NCI-H524 treated with DMSO at 0.1 percent for 48 hours (cell line): ENCODE data around the gene SLC9A6.
A peak's percentile ranks its signal among the peaks of the same experiment; 100 is the strongest.
"Not testable (repeated sequence)": the region's sequence is repeated elsewhere in the genome, so short reads cannot be mapped to it uniquely, and the experiment has no call there.

Experiments used
- DNase-seq: peaks from one replicate; lab custom pipeline; 2025; lab: John Stamatoyannopoulos, UW

Gene SLC9A6

DNA sequence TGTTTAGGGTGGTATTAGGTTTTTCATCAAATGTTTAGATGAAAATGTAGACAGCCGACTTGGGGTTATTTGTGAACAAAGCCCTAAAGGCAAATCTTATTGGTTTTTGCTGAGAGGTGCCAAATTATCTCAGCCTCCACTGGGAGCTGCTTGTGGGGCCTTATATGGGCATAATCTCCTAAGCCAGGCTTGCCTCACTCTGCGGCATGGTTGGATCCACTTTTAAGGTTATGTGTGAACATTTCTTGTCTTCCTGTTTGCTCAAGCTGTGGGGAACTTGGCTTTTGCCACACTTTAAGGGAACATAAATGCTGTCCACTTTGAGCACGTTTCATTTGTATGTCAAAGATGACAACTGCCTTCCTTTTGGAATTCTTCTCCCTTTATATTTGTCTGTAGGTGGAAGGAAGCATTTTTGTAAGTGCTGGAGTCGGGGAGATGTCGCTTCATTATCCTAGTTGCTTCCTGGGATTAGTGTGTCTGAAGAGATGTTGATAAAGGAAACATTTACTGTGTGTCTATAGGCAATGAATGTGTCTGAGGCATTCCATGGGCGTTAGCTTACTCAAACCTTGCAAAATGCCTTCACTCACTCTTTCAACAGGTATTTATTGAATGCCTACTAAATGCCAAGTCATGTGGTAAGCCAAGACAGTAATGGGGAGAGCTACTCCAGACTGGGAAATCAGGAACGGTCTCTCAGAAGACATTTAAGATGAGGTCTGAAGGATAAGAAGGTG is 78.3 kb downstream of the SLC9A6 start:
- no peak for DNase-seq

DNA sequence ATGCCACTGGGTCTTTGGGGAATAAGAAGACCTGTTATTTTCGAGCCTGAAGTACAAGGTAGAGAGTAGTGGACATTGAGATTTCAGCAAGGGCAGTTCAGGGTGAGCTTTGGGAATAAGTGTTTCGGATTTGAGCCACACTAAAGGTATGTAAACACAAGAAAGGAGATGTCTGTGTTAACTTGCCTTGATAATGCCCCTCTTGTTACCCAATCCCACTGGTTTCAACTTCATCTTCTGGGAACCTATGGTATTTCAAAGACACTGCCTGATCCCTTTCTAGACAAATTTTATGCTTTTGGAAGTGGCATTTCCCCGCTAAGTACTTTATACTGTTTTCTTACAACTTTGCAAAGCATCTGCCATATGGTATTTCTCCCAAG is 79.4 kb downstream of the SLC9A6 start:
- DNase-seq = no peak

DNA sequence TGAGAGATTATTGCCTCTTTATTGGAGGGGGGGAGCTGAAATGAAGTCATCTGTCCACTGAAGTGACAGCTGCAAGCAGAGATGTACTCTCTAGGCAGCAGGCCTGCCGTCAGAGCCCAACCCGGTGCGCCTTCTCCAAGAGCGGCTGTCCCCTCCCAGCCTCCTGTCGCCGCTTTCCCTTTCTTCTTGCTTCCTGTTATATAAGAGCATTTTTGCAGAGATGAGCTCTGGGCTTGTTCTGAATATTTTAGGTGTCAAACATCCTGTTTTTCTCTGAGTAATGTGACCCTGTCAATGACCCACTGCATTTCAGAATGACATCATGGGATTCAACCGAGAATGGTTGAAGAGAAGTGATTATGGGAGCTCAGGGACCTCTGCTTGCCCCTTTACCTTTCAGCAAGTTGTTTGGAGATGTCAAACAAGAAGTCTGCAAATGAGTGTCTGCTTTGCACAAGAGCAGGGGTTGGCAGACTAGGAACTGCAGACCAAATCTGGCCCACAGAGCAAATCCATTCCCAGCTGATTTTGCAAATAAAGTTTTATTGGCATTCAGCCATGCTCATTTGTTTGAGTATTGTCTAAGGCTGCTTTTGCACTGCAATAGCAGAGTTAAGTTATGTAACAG is 79.9 kb downstream of the SLC9A6 start:
- peak; percentile 92 for DNase-seq

DNA sequence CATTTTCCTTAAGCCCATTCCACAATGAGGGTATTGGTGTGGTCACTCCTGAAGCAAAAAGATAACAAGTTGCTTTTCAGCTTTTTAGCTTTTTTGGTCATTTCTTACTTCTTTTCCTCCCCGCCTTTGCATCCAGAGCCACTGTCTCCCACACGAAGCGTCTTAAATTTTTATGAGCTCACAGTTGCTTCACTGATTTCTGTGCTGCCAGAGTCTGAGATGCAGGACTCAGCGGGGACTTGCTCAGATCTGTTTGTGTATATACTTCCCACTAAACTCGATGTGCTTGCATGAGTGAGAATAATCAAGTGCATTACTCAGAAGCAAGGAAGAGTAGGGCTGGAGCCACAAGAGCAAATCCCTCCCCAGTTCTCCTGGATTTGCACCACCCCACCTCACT is 81.9 kb downstream of the SLC9A6 start:
- DNase-seq = no peak

DNA sequence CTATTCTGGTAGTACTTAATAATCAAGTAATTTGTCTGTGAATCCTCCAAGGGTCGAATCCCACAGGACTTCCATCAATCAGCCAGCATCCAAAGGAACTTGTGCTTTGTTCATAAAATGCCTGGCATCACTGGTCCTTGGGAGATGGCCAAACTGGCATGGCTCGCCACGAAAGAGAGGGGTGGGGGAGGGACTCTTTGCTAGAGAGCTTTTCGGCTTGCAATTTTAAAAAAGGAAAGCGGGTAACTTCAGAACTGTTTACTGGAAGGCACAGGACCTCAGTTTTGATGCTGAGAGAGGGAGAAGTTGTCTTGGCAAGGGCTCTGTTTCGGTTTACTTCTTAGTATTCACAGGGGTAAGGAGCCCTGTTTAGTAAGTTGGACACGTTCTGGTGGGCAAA is 82.7 kb downstream of the SLC9A6 start:
- DNase-seq = no peak

DNA sequence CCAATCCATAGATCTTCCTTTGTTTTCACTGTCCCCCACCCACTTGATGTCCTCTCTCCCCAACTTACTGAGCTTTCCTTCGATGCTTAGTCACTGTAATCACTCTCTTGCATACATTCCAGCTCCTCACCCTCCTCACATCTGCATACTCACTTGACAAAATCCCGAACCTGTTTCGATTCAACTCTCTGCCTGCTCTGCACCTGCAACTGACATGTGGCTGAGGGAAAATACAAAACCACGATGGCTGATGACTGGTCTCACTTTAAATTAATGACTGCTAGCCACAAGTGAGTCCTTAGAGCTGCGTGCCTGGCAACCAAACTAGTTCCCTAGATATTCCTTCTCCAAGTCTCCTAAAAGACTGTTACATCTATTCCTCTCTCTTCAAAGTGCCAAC is 91.7 kb downstream of the SLC9A6 start:
- DNase-seq = no peak

DNA sequence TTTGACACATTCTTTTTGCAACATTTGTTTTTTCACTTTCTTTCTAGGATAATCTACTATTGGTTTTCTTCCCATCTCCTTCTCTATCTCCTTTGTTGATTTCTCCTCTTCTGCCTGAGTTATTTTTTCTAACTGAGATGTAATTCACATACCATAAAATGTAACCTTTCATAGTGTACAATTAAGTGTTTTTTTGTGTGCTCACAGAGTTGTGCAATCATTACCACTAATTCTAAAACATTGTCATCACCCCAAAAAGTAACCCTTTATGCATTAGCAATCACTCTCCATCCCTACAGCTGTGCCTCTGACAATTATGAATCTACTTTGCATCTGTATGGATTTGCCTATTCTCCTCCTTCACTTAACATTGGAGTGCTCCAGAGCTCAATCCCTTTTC is 95.5 kb downstream of the SLC9A6 start:
- no peak for DNase-seq

DNA sequence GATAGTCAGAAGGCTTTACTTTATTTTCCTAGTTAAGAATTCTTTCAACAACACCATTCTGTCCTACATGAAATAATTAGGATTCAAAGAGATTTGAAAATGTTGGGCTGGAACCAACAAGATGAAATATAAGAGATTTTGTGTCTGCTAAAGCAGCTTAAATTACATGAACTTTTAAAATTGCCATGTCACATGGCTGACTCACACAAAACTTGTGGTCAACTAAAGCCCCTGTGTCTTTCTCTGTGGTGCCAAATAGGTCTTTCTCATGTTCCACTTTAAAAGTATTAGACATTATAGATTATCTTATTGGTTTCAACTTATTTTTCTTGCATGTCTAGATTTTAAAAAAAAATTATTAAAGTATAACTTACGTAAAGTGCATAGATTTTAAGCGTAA is 101.3 kb downstream of the SLC9A6 start:
- no peak for DNase-seq

DNA sequence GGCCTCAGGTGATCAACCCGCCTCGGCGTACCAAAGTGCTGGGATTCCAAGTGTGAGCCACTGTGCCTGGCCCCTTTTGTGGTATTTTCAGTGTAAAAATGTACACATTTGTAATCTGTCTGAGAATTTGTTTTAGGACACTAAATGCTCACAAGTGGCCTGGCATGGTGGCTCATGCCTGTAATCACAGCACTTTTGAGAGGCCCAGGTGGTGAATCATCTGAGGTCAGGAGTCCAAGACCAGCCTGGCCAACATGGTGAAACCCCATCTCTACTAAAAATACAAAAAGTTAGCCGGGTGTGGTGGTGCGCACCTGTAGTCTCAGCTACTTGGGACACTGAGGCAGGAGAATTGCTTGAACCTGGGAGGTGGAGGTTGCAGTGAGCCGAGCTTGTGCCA is 106.7 kb downstream of the SLC9A6 start:
- DNase-seq = not testable (repeated sequence)

DNA sequence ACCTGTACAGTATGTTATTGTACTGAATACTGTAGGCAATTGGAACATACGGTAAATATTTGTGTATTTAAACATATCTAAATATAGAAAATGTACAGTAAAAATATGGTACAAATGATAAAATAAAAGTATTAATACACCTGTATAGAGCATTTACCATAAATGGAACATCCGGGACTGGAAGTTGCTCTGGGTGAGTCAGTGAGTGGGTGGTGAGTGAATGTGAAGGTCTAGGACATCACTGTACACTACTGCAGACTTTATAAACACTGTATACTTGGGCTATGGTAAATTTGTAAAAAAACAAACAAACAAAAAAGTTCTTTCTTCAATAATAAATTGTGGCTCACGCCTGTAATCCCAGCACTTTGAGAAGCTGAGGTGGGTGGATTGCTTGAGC is 109.7 kb downstream of the SLC9A6 start:
- DNase-seq = no peak
